SK-N-SH (cell line): ENCODE results near the gene SMARCA4. TPM values are rescaled to one million over a fixed set of nuclear protein-coding genes. Genes with fewer than 3 reads are reported as not detected.

Source experiments
- CTCF ChIA-PET: fragments of 300-600, 350-600 bp; formaldehyde crosslinking; extraction: SDS; loops from one replicate; lab custom pipeline; 2021; lab: Yijun Ruan, JAX
- POLR2A ChIA-PET: fragments of 350-600 bp; sonication (Branson Sonifier 250); formaldehyde crosslinking; extraction: SDS; loops from one replicate; lab custom pipeline; 2020; ENCODE audit warnings: antibody characterized with exemption, inconsistent platforms; lab: Yijun Ruan, JAX
- DNase-seq: peaks from one replicate; pipeline ENCODE4 v3.0.0; 2012
- H2AFZ ChIP-seq: fragments of 200-600 bp; sonication (generic); 2 replicates; pipeline ENCODE4 v1.8.1; 2016; ENCODE audit warnings: antibody characterized with exemption, mild to moderate bottlenecking, low read depth
- H3F3A ChIP-seq: fragments of 200-600 bp; sonication (generic); replicated peaks from 2 replicates; pipeline ENCODE3; 2016; ENCODE audit warnings: antibody characterized with exemption, mild to moderate bottlenecking; ENCODE audit not compliant: insufficient read depth
- H3K27ac ChIP-seq, 2 experiments: fragments of 200-500 bp in 1 of 2; fragments of 200-600 bp in 1 of 2; sonication (Bioruptor generic) in 1 of 2; sonication (generic), shearing (Covaris generic) in 1 of 2; 2 replicates each; pipeline versions ENCODE4 v1.5.1 to v1.6.1; 2014 to 2016; ENCODE audit warnings: low read depth in 2 of 2, inconsistent platforms in 1 of 2, low read length in 1 of 2, mild to moderate bottlenecking in 1 of 2, mixed read lengths in 1 of 2
- H3K27me3 ChIP-seq: fragments of 200-600 bp; sonication (generic), shearing (Covaris generic); 2 replicates; pipeline ENCODE4 v1.6.1; 2016; ENCODE audit warnings: mixed run types; ENCODE audit not compliant: insufficient read depth
- H3K36me3 ChIP-seq, 2 experiments: fragments of 200-500 bp in 1 of 2; fragments of 200-600 bp in 1 of 2; sonication (Bioruptor generic) in 1 of 2; sonication (generic) in 1 of 2; replicated peaks in 1 of 2; 2 replicates each; pipeline versions ENCODE3 to v1.5.1; 2014 to 2016; ENCODE audit warnings: low read length in 1 of 2, mild to moderate bottlenecking in 1 of 2; ENCODE audit not compliant: insufficient read depth in 2 of 2, control insufficient read depth in 1 of 2
- H3K4me1 ChIP-seq, 2 experiments: fragments of 200-500 bp in 1 of 2; fragments of 200-600 bp in 1 of 2; sonication (Bioruptor generic) in 1 of 2; sonication (generic), shearing (Covaris generic) in 1 of 2; 2 replicates each; pipeline versions ENCODE4 v1.5.1 to v1.6.1; 2014 to 2016; ENCODE audit warnings: low read depth in 1 of 2, low read length in 1 of 2, mixed run types in 1 of 2; ENCODE audit not compliant: insufficient read depth in 2 of 2, control insufficient read depth in 1 of 2
- H3K4me2 ChIP-seq: fragments of 200-600 bp; sonication (generic), shearing (Covaris generic); 2 replicates; pipeline ENCODE4 v1.6.1; 2017; ENCODE audit warnings: mixed run types
- H3K4me3 ChIP-seq, 2 experiments: fragments of 200-500 bp in 1 of 2; fragments of 200-600 bp in 1 of 2; sonication (Bioruptor generic) in 1 of 2; sonication (generic), shearing (Covaris generic) in 1 of 2; 2 replicates each; pipeline versions ENCODE4 v1.5.1 to v1.8.1; 2014 to 2016; ENCODE audit warnings: low read depth in 2 of 2, inconsistent platforms in 1 of 2, low read length in 1 of 2, mild to moderate bottlenecking in 1 of 2, mixed read lengths in 1 of 2, moderate library complexity in 1 of 2
- H3K79me2 ChIP-seq: fragments of 200-600 bp; sonication (generic); 2 replicates; pipeline ENCODE4 v1.8.1; 2017; ENCODE audit warnings: mild to moderate bottlenecking; ENCODE audit not compliant: insufficient read depth
- H3K9ac ChIP-seq: fragments of 200-600 bp; sonication (generic); 2 replicates; pipeline ENCODE4 v1.6.1; 2017; ENCODE audit warnings: mixed run types
- H3K9me2 ChIP-seq: fragments of 200-600 bp; sonication (generic); 2 replicates; pipeline ENCODE4 v1.6.1; 2017; ENCODE audit warnings: mixed run types
- H3K9me3 ChIP-seq: fragments of 200-600 bp; sonication (generic); 2 replicates; pipeline ENCODE4 v1.6.1; 2017; ENCODE audit warnings: mixed run types, mild to moderate bottlenecking, moderate library complexity
- H4K20me1 ChIP-seq: fragments of 200-600 bp; sonication (generic); 2 replicates; pipeline ENCODE4 v1.6.1; 2017; ENCODE audit warnings: mild to moderate bottlenecking, mixed run types; ENCODE audit not compliant: insufficient read depth
- CHD2 ChIP-seq: fragments of 150-350 bp; IDR thresholded peaks from 2 replicates; pipeline ENCODE4 v1.6.1; 2018; ENCODE audit warnings: low read length; ENCODE audit not compliant: partially characterized antibody
- CTCF ChIP-seq: fragments of 200-600 bp; sonication (generic); IDR thresholded peaks from 2 replicates; pipeline ENCODE4 v1.6.1; 2017; ENCODE audit warnings: antibody characterized with exemption, mild to moderate bottlenecking, moderate library complexity
- EZH2phosphoT487 ChIP-seq: fragments of 200-600 bp; sonication (generic); IDR thresholded peaks from 2 replicates; pipeline ENCODE4 v1.6.1; 2017; ENCODE audit warnings: low read depth, mixed run types, mild to moderate bottlenecking, antibody characterized with exemption, moderate library complexity, borderline replicate concordance
- GATA2 ChIP-seq: sonication (generic); formaldehyde crosslinking; IDR thresholded peaks from 2 replicates; pipeline ENCODE4 v1.5.0; 2020; ENCODE audit warnings: mild to moderate bottlenecking, missing genetic modification reagents
- JUND ChIP-seq: IDR thresholded peaks from 2 replicates; pipeline ENCODE4 v1.4.0; 2012
- MXI1 ChIP-seq: IDR thresholded peaks from 2 replicates; pipeline ENCODE4 v1.6.1; 2012; ENCODE audit warnings: mild to moderate bottlenecking, low read depth, low read length, improper control_type of control experiment
- NFIC ChIP-seq: IDR thresholded peaks from 2 replicates; pipeline ENCODE4 v1.4.0; 2012; ENCODE audit warnings: borderline replicate concordance
- POLR2AphosphoS5 ChIP-seq: IDR thresholded peaks from 2 replicates; pipeline ENCODE4 v1.6.1; 2012; ENCODE audit warnings: low read depth, low read length
- RFX5 ChIP-seq: IDR thresholded peaks from 2 replicates; pipeline ENCODE4 v1.6.1; 2012; ENCODE audit warnings: mild to moderate bottlenecking, improper control_type of control experiment, low read length
- SIN3A ChIP-seq: IDR thresholded peaks from 2 replicates; pipeline ENCODE4 v1.6.1; 2012; ENCODE audit warnings: low read depth, mild to moderate bottlenecking, low read length, moderate library complexity, borderline replicate concordance
- USF2 ChIP-seq: fragments of 150-350 bp; IDR thresholded peaks from 2 replicates; pipeline ENCODE4 v1.6.1; 2017; ENCODE audit warnings: antibody characterized with exemption, low read length, low read depth, borderline replicate concordance
- WGBS: methylation state at CpG from one replicate; pipeline ENCODE4 v1.1.6; 2017; ENCODE audit warnings: low lambda C conversion rate; 5-methylcytosine and 5-hydroxymethylcytosine counted together
- polyA plus RNA-seq, 3 experiments: library from polyadenylated mRNA; depleted of rRNA; stranded (reverse); fragments of >200 nt; gene quantifications; 2 replicates each; pipeline ENCODE4 v1.2.3, GENCODE V29; 2012

The SMARCA4 gene
- polyA plus RNA-seq, 1 of the 3 experiments (the other 2 are of a cell fraction), result 90.7 TPM

- H3F3A ChIP-seq, result no peaks in the 10 kb centered on the region
- no peaks in the 10 kb centered on the region for H3K9me3 ChIP-seq
- TF ChIP-seq JUND (no peak), GATA2 (no peak), CTCF (no peak), USF2 (no peak)
- H2AFZ ChIP-seq, result no peak overlapping the region
- no peaks in the 10 kb centered on the region for H3K9me2 ChIP-seq
- no peaks in the 10 kb centered on the region for H3K27me3 ChIP-seq
- ChIA-PET POLR2A (no interaction called here), CTCF (no interaction called here)
- peaks cover 13% of the 10 kb centered on the region for H3K79me2 ChIP-seq
- no peaks in the 10 kb centered on the region for H3K4me1 ChIP-seq
- H3K9ac ChIP-seq, result no peak overlapping the region
- H3K4me3 ChIP-seq, result no peak overlapping the region
- H3K27ac ChIP-seq, result no peak overlapping the region
- H3K36me3 ChIP-seq, result peaks cover 31 to 40% of the 10 kb centered on the region in 2 experiments
- H4K20me1 ChIP-seq, result no peaks in the 10 kb centered on the region
- no peak for DNase-seq
- no peak overlapping the region for H3K4me2 ChIP-seq
- WGBS, result 95% methylated on average over 13 of the region's 13 CpGs
These were observed 81.3 kb downstream of the SMARCA4 start for GRCh38 chr19:11041966-11042627.

- H3K9ac ChIP-seq, result no peak overlapping the region
- no peaks in the 10 kb centered on the region for H3K27me3 ChIP-seq
- TF ChIP-seq EZH2phosphoT487, result no peak
- TF ChIP-seq POLR2AphosphoS5, result no peak
- no peak for TF ChIP-seq JUND
- no peak for TF ChIP-seq GATA2
- TF ChIP-seq NFIC, result no peak
- no peak for TF ChIP-seq SIN3A
- no peak for TF ChIP-seq CHD2
- TF ChIP-seq RFX5, result no peak
- TF ChIP-seq MXI1, result no peak
- TF ChIP-seq, all 33 proteins: peak for 0
- DNase-seq, result no peak
- Histone ChIP-seq H3F3A (no peaks in the 10 kb centered on the region), H3K79me2 (peaks cover 7% of the 10 kb centered on the region; the same call in 1 of the 2 replicates), H3K4me1 (no peaks in the 10 kb centered on the region), H2AFZ (no peak overlapping the region), H3K9me2 (no peaks in the 10 kb centered on the region), H4K20me1 (no peaks in the 10 kb centered on the region), H3K4me2 (no peak overlapping the region), H3K4me3 (no peak overlapping the region), H3K27ac (no peak overlapping the region), H3K9me3 (no peaks in the 10 kb centered on the region), H3K36me3 (peaks cover 27 to 29% of the 10 kb centered on the region in 2 experiments)
- WGBS, result 96% methylated on average over 9 of the region's 10 CpGs
- POLR2A ChIA-PET, result no interaction called here
- CTCF ChIA-PET, result interaction anchor here (0.9 to 1.8 kb wide), 2 partner anchors 8 to 102 kb away, joined by 3 to 6 read pairs; no protein-coding TSS in a partner anchor
These were observed 83.6 kb downstream of the SMARCA4 start for GRCh38 chr19:11044431-11044830.
